GM23338 (cell line): ENCODE measurements around the gene MT1H. TPM values are rescaled to one million over a fixed set of nuclear protein-coding genes. Genes with fewer than 3 reads are reported as not detected.

Source experiments
- ATAC-seq: fragments of 200-7000 bp; cut with Tn5 transposase; 3 replicates; pipeline ENCODE4 v1.9.1; 2020
- DNase-seq: peaks from one replicate; pipeline ENCODE4 v3.0.0-alpha.2; 2015; ENCODE audit warnings: low spot score
- H2AFZ ChIP-seq: fragments of 200-600 bp; sonication (generic); 2 replicates; pipeline ENCODE4 v1.8.0; 2016; ENCODE audit warnings: antibody characterized with exemption, mild to moderate bottlenecking, moderate library complexity
- H3F3A ChIP-seq: fragments of 200-600 bp; sonication (generic); replicated peaks from 2 replicates; pipeline ENCODE4 v1.8.0; 2017; ENCODE audit warnings: antibody characterized with exemption, mixed run types, low read depth
- H3K27ac ChIP-seq: fragments of 200-600 bp; sonication (generic); 2 replicates; pipeline ENCODE4 v1.6.1; 2016; ENCODE audit warnings: low read depth
- H3K27me3 ChIP-seq: fragments of 200-600 bp; sonication (generic); 2 replicates; pipeline ENCODE4 v1.8.0; 2016; ENCODE audit warnings: mild to moderate bottlenecking, mixed run types, moderate library complexity; ENCODE audit not compliant: insufficient read depth
- H3K36me3 ChIP-seq: fragments of 200-600 bp; sonication (generic); 2 replicates; pipeline ENCODE4 v1.8.0; 2016; ENCODE audit warnings: mild to moderate bottlenecking; ENCODE audit not compliant: insufficient read depth
- H3K4me1 ChIP-seq: fragments of 200-600 bp; sonication (generic); 2 replicates; pipeline ENCODE4 v1.8.0; 2016; ENCODE audit warnings: mild to moderate bottlenecking, moderate library complexity; ENCODE audit not compliant: insufficient read depth
- H3K4me2 ChIP-seq: fragments of 200-600 bp; sonication (generic); 2 replicates; pipeline ENCODE4 v1.7.1; 2017; ENCODE audit warnings: mixed run types
- H3K4me3 ChIP-seq: fragments of 200-600 bp; sonication (generic); 2 replicates; pipeline ENCODE4 v1.6.1; 2016; ENCODE audit warnings: mixed run types
- H3K79me2 ChIP-seq: fragments of 200-600 bp; sonication (generic); replicated peaks from 2 replicates; pipeline ENCODE4 v1.8.0; 2017; ENCODE audit warnings: mild to moderate bottlenecking; ENCODE audit not compliant: insufficient read depth
- H3K9me2 ChIP-seq: fragments of 200-600 bp; sonication (generic); 2 replicates; pipeline ENCODE4 v1.8.0; 2017; ENCODE audit not compliant: insufficient read depth
- H4K20me1 ChIP-seq: fragments of 200-600 bp; sonication (generic); replicated peaks from 2 replicates; pipeline ENCODE4 v1.8.0; 2017; ENCODE audit warnings: mild to moderate bottlenecking; ENCODE audit not compliant: insufficient read depth
- H3K27ac Mint-ChIP-seq: 2 replicates; pipeline ENCODE4 v1.8.0; 2020; ENCODE audit warnings: inconsistent platforms, mild to moderate bottlenecking, moderate library complexity, mixed read lengths
- H3K27me3 Mint-ChIP-seq: 3 replicates; pipeline ENCODE4 v1.8.0; 2022; ENCODE audit warnings: low read depth, mild to moderate bottlenecking, moderate library complexity, mixed read lengths, inconsistent platforms; ENCODE audit not compliant: insufficient read depth, poor library complexity
- H3K36me3 Mint-ChIP-seq: 3 replicates; pipeline ENCODE4 v1.8.0; 2021; ENCODE audit warnings: low read depth, mild to moderate bottlenecking, inconsistent platforms, moderate library complexity, mixed read lengths
- H3K4me1 Mint-ChIP-seq: 3 replicates; pipeline ENCODE4 v1.8.0; 2020; ENCODE audit warnings: mild to moderate bottlenecking, inconsistent platforms, mixed read lengths
- H3K4me3 Mint-ChIP-seq: 3 replicates; pipeline ENCODE4 v1.8.0; 2021; ENCODE audit warnings: moderate library complexity, mild to moderate bottlenecking, inconsistent platforms, mixed read lengths
- H3K9me3 Mint-ChIP-seq: 3 replicates; pipeline ENCODE4 v1.8.0; 2020; ENCODE audit warnings: moderate library complexity, mild to moderate bottlenecking, inconsistent platforms, mixed read lengths
- ETS1 ChIP-seq: IDR thresholded peaks from 2 replicates; pipeline ENCODE4 v1.6.1; 2016; ENCODE audit warnings: antibody characterized with exemption
- EZH2 ChIP-seq: fragments of 200-600 bp; sonication (generic); IDR thresholded peaks from one replicate; pipeline ENCODE4 v1.8.0; 2017; ENCODE audit warnings: antibody characterized with exemption, mild to moderate bottlenecking, low read depth; ENCODE audit not compliant: unreplicated experiment
- EZH2phosphoT487 ChIP-seq: fragments of 200-600 bp; sonication (generic); IDR thresholded peaks from one replicate; pipeline ENCODE4 v1.8.1; 2018; ENCODE audit warnings: antibody characterized with exemption; ENCODE audit not compliant: unreplicated experiment
- NANOG ChIP-seq: IDR thresholded peaks from 2 replicates; pipeline ENCODE4 v1.6.1; 2016; ENCODE audit warnings: antibody characterized with exemption, borderline replicate concordance
- POLR2AphosphoS5 ChIP-seq: IDR thresholded peaks from 2 replicates; pipeline ENCODE4 v1.6.1; 2016; ENCODE audit warnings: antibody characterized with exemption, low read depth
- REST ChIP-seq: IDR thresholded peaks from one replicate; pipeline ENCODE4 v1.6.1; 2018; ENCODE audit warnings: antibody characterized with exemption; ENCODE audit not compliant: unreplicated experiment
- STAT1 ChIP-seq: IDR thresholded peaks from one replicate; pipeline ENCODE4 v1.6.1; 2016; ENCODE audit warnings: antibody characterized with exemption; ENCODE audit not compliant: unreplicated experiment
- ZNF114 ChIP-seq: fragments of 250-450 bp; sonication (Bioruptor Pico); IDR thresholded peaks from 2 replicates; pipeline ENCODE4 v1.5.0; 2020; ENCODE audit warnings: mild to moderate bottlenecking, moderate library complexity
- ZNF331 ChIP-seq: fragments of 250-450 bp; sonication (Bioruptor Pico); IDR thresholded peaks from 2 replicates; pipeline ENCODE4 v1.5.0; 2020; ENCODE audit warnings: low read depth, mild to moderate bottlenecking, moderate library complexity
- polyA plus RNA-seq: library from polyadenylated mRNA; unstranded; fragments of >200 nt; fragmentation: Nextera tagmentation; extraction: Ambion mirVana; gene quantifications from 2 replicates; pipeline ENCODE4 v1.2.1, GENCODE V29; 2016
- total RNA-seq: library from RNA; depleted of rRNA; stranded (reverse); fragments of >200 nt; shearing (Covaris generic); gene quantifications from 2 replicates; pipeline ENCODE4 v1.2.3, GENCODE V29; 2014
- TF ChIP-seq, protein P1 (sequence below): fragments of 250-450 bp; sonication (Bioruptor Pico); IDR thresholded peaks from 2 replicates; pipeline ENCODE4 v1.5.0; 2020; ENCODE audit warnings: mild to moderate bottlenecking, moderate library complexity

MT1H gene
- total and polyA plus RNA-seq, 2 experiments from 2014 or later, result 52.3 to 425 TPM

DNA sequence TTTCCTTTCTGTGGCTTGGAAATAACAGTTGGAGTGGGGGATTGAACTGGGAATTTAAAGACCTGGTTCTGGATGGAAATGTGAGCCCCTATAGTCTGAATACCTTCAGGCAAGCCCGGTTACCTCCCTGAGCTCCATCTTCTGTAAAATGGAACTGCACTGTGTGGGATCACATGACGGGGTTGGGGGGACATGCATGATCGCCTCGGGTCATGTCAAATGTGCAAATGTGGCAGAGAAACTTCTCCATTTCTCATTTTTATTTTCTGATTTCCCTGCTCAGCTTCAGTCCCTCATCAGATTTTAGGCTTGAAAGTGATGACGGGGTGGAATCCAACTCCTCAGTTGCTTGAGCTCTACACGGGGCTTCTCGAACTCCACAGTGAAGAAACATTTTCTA lies 16.4 kb upstream of the MT1H start:
- Histone ChIP-seq H3K27me3 (peaks cover 55% of the 10 kb centered on the region), H3K36me3 (no peaks in the 10 kb centered on the region; the same call in 1 of the 2 replicates), H3K4me3 (no peak overlapping the region), H3K79me2 (no peaks in the 10 kb centered on the region), H3F3A (no peaks in the 10 kb centered on the region), H4K20me1 (no peaks in the 10 kb centered on the region), H2AFZ (no peak overlapping the region), H3K9me2 (no peaks in the 10 kb centered on the region), H3K27ac (no peak overlapping the region), H3K4me2 (no peak overlapping the region), H3K4me1 (peaks cover 3% of the 10 kb centered on the region)
- H3K36me3 Mint-ChIP-seq, result no peaks in the 10 kb centered on the region
- peaks cover 4% of the 10 kb centered on the region; the same call in 2 of the 3 replicates for H3K4me1 Mint-ChIP-seq
- H3K27me3 Mint-ChIP-seq, result peaks cover 47% of the 10 kb centered on the region
- ATAC-seq (no peak), DNase-seq (no peak)
- no peak overlapping the region for H3K4me3 Mint-ChIP-seq
- H3K9me3 Mint-ChIP-seq, result no peaks in the 10 kb centered on the region
- no peak overlapping the region for H3K27ac Mint-ChIP-seq
- TF ChIP-seq STAT1, result no peak
- no peak for TF ChIP-seq ETS1
- TF ChIP-seq EZH2phosphoT487, result no peak
- no peak for TF ChIP-seq EZH2
- TF ChIP-seq NANOG, result no peak
- TF ChIP-seq ZNF114 (CRISPR knock-in tag), result no peak
- TF ChIP-seq POLR2AphosphoS5, result no peak

DNA sequence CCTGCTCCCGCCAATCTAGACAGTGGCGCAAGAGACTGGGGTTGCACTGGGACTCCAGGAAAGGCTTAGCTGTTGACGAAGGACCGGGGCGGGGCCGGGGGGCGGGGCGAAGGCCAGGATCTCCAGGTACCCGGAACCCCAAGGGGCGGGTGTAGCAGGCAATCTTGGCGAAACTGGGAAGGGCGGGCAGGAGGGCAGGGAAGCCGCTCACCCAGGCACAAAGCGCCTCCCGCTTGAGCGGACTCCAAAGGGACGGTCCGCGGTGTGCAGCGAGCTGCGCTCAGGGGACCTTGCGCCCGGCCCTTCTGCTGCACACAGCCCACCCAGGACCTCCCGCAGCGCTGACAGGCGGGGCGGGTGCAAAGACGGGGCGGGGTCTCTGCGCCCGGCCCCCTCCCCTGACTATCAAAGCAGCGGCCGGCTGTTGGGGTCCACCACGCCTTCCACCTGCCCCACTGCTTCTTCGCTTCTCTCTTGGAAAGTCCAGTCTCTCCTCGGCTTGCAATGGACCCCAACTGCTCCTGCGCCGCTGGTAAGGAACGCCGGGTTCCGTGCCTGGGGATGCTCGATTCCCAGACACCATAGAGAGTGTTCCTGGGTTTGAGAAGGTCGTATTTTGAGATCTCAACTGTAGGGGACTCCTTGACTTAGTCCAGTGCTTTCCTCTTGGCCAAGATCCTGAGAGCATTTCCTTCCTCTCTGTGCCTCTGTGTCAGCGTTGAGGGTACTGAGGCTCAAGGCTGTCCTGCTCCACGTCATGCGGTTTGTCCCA lies 11.9 kb upstream of the MT1H start, which contains the start of gene MT1F:
MT1F (plus strand) TSS at position 405 of the 772 bp plus-strand sequence; CDS start at position 505, 100 bp downstream.
- Histone ChIP-seq H3K36me3 (no peaks in the 10 kb centered on the region; the same call in 1 of the 2 replicates), H3K27me3 (peaks cover 72% of the 10 kb centered on the region), H2AFZ (peak within 1 kb of the TSS; percentile 80), H4K20me1 (no peaks in the 10 kb centered on the region), H3K4me1 (peaks cover 19% of the 10 kb centered on the region), H3K4me2 (peak within 1 kb of the TSS; percentile 90), H3K79me2 (no peaks in the 10 kb centered on the region), H3K4me3 (peak within 1 kb of the TSS; percentile 82), H3K9me2 (no peaks in the 10 kb centered on the region), H3K27ac (no peak within 1 kb of the TSS), H3F3A (no peaks in the 10 kb centered on the region)
- Mint-ChIP-seq H3K4me1 (peaks cover 22% of the 10 kb centered on the region), H3K4me3 (peak within 1 kb of the TSS; percentile 90), H3K27me3 (peaks cover 63% of the 10 kb centered on the region), H3K9me3 (no peaks in the 10 kb centered on the region), H3K36me3 (peaks cover 22% of the 10 kb centered on the region; the same call in 2 of the 3 replicates), H3K27ac (no peak within 1 kb of the TSS; the same call in 1 of the 2 replicates)
- ATAC-seq, result peak; percentile 88
- peak; percentile 94 for DNase-seq
- TF ChIP-seq REST (no peak), EZH2 (peak; percentile 53), ZNF331 (CRISPR knock-in tag) (no peak), POLR2AphosphoS5 (peak; percentile 45)
- TF ChIP-seq, protein P1, sequence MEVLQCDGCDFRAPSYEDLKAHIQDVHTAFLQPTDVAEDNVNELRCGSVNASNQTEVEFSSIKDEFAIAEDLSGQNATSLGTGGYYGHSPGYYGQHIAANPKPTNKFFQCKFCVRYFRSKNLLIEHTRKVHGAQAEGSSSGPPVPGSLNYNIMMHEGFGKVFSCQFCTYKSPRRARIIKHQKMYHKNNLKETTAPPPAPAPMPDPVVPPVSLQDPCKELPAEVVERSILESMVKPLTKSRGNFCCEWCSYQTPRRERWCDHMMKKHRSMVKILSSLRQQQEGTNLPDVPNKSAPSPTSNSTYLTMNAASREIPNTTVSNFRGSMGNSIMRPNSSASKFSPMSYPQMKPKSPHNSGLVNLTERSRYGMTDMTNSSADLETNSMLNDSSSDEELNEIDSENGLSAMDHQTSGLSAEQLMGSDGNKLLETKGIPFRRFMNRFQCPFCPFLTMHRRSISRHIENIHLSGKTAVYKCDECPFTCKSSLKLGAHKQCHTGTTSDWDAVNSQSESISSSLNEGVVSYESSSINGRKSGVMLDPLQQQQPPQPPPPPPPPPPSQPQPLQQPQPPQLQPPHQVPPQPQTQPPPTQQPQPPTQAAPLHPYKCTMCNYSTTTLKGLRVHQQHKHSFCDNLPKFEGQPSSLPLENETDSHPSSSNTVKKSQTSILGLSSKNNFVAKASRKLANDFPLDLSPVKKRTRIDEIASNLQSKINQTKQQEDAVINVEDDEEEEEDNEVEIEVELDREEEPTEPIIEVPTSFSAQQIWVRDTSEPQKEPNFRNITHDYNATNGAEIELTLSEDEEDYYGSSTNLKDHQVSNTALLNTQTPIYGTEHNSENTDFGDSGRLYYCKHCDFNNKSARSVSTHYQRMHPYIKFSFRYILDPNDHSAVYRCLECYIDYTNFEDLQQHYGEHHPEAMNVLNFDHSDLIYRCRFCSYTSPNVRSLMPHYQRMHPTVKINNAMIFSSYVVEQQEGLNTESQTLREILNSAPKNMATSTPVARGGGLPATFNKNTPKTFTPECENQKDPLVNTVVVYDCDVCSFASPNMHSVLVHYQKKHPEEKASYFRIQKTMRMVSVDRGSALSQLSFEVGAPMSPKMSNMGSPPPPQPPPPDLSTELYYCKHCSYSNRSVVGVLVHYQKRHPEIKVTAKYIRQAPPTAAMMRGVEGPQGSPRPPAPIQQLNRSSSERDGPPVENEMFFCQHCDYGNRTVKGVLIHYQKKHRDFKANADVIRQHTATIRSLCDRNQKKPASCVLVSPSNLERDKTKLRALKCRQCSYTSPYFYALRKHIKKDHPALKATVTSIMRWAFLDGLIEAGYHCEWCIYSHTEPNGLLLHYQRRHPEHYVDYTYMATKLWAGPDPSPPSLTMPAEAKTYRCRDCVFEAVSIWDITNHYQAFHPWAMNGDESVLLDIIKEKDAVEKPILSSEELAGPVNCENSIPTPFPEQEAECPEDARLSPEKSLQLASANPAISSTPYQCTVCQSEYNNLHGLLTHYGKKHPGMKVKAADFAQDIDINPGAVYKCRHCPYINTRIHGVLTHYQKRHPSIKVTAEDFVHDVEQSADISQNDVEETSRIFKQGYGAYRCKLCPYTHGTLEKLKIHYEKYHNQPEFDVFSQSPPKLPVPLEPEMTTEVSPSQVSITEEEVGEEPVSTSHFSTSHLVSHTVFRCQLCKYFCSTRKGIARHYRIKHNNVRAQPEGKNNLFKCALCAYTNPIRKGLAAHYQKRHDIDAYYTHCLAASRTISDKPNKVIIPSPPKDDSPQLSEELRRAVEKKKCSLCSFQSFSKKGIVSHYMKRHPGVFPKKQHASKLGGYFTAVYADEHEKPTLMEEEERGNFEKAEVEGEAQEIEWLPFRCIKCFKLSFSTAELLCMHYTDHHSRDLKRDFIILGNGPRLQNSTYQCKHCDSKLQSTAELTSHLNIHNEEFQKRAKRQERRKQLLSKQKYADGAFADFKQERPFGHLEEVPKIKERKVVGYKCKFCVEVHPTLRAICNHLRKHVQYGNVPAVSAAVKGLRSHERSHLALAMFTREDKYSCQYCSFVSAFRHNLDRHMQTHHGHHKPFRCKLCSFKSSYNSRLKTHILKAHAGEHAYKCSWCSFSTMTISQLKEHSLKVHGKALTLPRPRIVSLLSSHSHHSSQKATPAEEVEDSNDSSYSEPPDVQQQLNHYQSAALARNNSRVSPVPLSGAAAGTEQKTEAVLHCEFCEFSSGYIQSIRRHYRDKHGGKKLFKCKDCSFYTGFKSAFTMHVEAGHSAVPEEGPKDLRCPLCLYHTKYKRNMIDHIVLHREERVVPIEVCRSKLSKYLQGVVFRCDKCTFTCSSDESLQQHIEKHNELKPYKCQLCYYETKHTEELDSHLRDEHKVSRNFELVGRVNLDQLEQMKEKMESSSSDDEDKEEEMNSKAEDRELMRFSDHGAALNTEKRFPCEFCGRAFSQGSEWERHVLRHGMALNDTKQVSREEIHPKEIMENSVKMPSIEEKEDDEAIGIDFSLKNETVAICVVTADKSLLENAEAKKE (CRISPR knock-in tag), result no peak
